LNCaP clone FGC (cell line): ENCODE data around the gene FARSA.
"Not testable (repeated sequence)": the region's sequence is repeated elsewhere in the genome, so short reads cannot be mapped to it uniquely, and the experiment has no call there.

ENCODE experiments used
- DNase-seq: peaks from one replicate; pipeline ENCODE4 v3.0.0-alpha.2; 2011; ENCODE audit warnings: low read depth
- H3K4me3 ChIP-seq: 2 replicates; pipeline ENCODE4 v1.5.1; 2011; ENCODE audit warnings: mild to moderate bottlenecking, low read depth, low read length, control low read depth
- CTCF ChIP-seq: IDR thresholded peaks from 2 replicates; pipeline ENCODE4 v1.5.1; 2012; ENCODE audit warnings: mild to moderate bottlenecking; ENCODE audit not compliant: control insufficient read depth, insufficient read depth; ENCODE audit errors: extremely low read depth

Gene FARSA

GRCh38 chr19:12953138-12953798 is 19.8 kb upstream of the FARSA start:
- DNase-seq = no peak
- no peak for TF ChIP-seq CTCF
- H3K4me3 ChIP-seq = no peak overlapping the region

GRCh38 chr19:12952488-12953137 is 19.1 kb upstream of the FARSA start:
- no peak for TF ChIP-seq CTCF
- DNase-seq = no peak
- no peak overlapping the region for H3K4me3 ChIP-seq

- H3K4me3 ChIP-seq, DNase-seq: not testable (repeated sequence)
Observed at GRCh38 chr19:12952050-12952449, 18.5 kb upstream of the FARSA start.

- no peak overlapping the region for H3K4me3 ChIP-seq
- no peak for TF ChIP-seq CTCF
- no peak for DNase-seq
Observed at GRCh38 chr19:12949363-12950283, 16.1 kb upstream of the FARSA start.

- H3K4me3 ChIP-seq = no peak overlapping the region
- no peak for DNase-seq
- no peak for TF ChIP-seq CTCF
Observed at GRCh38 chr19:12948612-12949362, 15.3 kb upstream of the FARSA start.

GRCh38 chr19:12947702-12948611 is 14.4 kb upstream of the FARSA start:
- no peak for TF ChIP-seq CTCF
- DNase-seq = no peak
- H3K4me3 ChIP-seq = no peak overlapping the region; the same call in 1 of the 2 replicates
